ENCODE measurements around the gene VPS37B.

GRCh38 chr12:122921917-122922316, 26.0 kb upstream of the VPS37B start:
- no peak for TF ChIP-seq CTCF (IDR thresholded peaks at IDR 0.05)
- no peak for TF ChIP-seq POLR2A (IDR thresholded peaks at IDR 0.05)

All from right lobe of liver (tissue), 4 donors.